Hepatocyte (in vitro differentiated cells): ENCODE data around the gene FLYWCH1.

Experiments used
- EZH2 ChIP-seq: fragments of 200-600 bp; sonication (generic); IDR thresholded peaks from 2 replicates; pipeline ENCODE4 v1.6.1; 2016; ENCODE audit warnings: antibody characterized with exemption, mild to moderate bottlenecking, borderline replicate concordance
- TF ChIP-seq, protein P1 (sequence below): fragments of 200-600 bp; sonication (generic); IDR thresholded peaks from 2 replicates; pipeline ENCODE4 v1.5.1; 2016; ENCODE audit warnings: antibody characterized with exemption, mild to moderate bottlenecking; ENCODE audit not compliant: poor library complexity

DNA sequence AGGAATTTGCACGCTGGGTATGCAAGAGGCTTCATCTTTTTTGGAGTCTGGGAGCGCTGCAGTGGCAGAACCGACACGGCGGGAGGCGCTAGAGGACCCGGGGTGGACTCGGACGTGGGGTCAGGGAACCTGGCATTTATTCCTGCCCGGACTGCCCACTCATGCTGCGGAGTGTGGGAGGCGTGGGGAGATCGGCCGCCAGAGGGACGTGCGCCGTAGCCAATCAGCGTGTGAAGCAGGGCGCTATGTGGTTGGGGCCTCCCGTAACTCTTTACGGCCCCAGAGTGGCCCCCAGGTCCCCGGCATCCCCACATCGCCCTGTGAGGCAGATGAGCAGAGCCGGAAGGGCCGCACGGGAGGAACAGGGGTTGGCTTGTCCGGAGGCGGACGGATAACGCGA lies 17.5 kb upstream of the FLYWCH1 start:
- TF ChIP-seq, protein P1, sequence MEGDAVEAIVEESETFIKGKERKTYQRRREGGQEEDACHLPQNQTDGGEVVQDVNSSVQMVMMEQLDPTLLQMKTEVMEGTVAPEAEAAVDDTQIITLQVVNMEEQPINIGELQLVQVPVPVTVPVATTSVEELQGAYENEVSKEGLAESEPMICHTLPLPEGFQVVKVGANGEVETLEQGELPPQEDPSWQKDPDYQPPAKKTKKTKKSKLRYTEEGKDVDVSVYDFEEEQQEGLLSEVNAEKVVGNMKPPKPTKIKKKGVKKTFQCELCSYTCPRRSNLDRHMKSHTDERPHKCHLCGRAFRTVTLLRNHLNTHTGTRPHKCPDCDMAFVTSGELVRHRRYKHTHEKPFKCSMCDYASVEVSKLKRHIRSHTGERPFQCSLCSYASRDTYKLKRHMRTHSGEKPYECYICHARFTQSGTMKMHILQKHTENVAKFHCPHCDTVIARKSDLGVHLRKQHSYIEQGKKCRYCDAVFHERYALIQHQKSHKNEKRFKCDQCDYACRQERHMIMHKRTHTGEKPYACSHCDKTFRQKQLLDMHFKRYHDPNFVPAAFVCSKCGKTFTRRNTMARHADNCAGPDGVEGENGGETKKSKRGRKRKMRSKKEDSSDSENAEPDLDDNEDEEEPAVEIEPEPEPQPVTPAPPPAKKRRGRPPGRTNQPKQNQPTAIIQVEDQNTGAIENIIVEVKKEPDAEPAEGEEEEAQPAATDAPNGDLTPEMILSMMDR = no peak
- no peak for TF ChIP-seq EZH2
